Effector CD8-positive, alpha-beta T cell (primary cell): Measurements from ENCODE around the gene EIF2AK2.

Experiments
- DNase-seq: peaks from one replicate; lab custom pipeline; 2025; lab: John Stamatoyannopoulos, UW

The EIF2AK2 gene

DNA sequence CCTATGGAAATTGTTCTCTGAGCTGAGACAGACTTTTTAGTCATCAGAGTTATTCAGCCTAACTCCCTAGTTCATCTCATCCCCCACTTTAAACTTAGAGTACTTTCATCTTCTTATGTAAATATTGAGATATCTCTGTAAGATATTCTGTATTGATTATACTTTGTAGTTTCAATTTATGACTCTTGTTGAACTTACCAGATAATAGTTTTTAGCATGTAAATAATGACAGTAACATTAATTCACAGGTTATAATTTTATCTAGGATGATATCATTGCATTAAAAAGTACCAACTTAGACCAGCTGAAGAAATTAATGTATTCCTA is 14.8 kb upstream of the EIF2AK2 start:
- no peak for DNase-seq

- DNase-seq = no peak
Observed at GRCh38 chr2:37168217-37168981, 11.6 kb upstream of the EIF2AK2 start.

DNA sequence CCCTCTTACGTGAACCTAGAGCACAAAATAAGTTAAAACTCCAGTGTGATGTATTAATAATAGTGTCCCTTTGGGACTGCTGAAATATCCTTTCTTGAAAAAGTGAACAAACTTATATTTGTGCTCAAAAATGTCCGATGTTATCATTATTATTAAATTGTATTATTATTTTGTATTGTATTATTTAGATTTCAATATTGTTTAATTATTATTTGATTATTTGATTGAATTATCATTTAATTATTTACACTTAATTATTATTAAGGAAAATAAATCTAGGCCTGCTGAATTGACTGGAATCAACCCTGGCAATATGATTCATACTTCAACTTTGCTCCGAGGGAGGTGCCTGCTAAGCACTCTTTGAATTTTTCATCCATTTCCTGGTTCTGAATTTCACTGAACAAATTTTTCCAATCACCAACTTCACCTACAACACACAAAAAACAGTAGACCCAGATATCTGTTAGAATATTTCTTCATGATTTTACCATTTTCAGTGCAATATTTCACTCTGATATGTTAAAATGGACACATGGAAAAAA is 10.9 kb upstream of the EIF2AK2 start:
- no peak for DNase-seq

DNA sequence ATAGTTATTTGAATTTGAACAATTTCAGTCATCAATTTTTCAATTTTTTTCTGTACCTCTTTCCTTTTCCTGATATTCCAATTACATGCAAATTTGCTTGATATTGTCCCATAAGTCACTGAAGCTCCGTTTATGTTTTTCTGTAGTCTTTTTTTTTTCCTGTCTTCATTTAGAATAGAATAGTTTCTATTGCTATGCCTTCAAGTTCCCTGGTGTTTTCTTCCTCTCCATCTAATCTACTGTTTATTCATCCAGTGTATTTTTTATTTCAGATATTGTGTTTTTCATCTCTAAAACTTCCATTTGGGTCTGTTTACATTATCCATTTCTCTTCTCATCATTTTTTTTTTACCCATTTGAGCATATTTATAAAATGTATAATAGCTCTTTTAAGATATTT is 8.0 kb upstream of the EIF2AK2 start:
- DNase-seq = no peak

GRCh38 chr2:37156071-37156856 is 516 bp downstream of the EIF2AK2 start:
- no peak for DNase-seq

- DNase-seq = no peak
Observed at GRCh38 chr2:37154785-37155184, 2.0 kb downstream of the EIF2AK2 start.

- no peak for DNase-seq
Observed at GRCh38 chr2:37153224-37153623, 3.6 kb downstream of the EIF2AK2 start.

DNA sequence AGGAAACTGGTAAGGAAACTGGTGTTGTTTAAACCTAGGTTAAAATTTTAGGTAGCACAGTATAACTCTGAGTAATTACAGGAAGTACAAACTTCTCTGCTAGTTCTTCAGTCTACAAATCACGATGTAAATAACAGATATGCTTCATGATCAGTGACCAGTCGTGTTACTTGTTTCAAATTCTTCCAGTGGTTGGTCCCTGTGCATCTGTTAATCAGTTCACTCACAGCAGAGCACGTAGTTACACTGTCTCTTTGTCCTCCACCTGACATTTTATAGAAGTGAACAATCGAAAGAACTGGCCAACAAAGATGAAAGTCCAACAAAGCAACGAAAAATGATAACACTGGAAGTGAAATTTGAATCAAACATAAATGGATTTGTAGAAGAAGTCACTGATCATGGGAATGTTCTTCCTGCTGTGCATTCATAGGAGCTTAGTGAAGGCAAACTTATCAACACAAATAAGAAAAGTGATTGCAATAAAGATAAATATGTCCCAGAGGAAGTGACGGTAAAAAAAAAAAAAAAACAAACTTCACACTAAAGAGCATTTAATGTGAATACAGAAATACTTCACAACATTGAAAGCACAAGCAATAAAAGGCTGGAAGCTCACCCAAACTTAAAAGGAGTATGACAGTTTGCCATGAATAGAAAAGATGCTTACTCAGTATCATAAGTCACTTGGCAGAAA is 7.0 kb downstream of the EIF2AK2 start:
- DNase-seq = no peak

- no peak for DNase-seq
Observed at GRCh38 chr2:37148325-37148724, 8.5 kb downstream of the EIF2AK2 start.

- no peak for DNase-seq
Observed at GRCh38 chr2:37146062-37146461, 10.7 kb downstream of the EIF2AK2 start.

DNA sequence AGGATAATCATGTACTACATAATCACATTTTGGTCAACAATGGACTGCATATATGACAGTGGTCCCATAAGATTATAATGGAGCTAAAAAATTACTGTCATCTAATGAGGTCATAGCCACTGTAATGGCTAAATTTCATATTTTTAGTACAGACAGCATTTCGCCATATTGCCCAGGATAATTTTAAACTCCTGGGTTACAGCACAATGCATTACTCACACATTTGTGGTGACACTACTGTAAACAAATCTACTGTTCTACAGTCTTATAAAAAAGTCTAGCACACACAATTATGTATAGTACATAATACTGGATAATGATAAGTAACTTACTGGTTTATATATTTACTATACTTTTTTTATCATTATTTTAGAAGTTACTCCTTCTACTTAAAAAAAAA is 12.8 kb downstream of the EIF2AK2 start:
- DNase-seq = no peak

- DNase-seq = no peak
Observed at GRCh38 chr2:37142546-37142945, 14.2 kb downstream of the EIF2AK2 start.

DNA sequence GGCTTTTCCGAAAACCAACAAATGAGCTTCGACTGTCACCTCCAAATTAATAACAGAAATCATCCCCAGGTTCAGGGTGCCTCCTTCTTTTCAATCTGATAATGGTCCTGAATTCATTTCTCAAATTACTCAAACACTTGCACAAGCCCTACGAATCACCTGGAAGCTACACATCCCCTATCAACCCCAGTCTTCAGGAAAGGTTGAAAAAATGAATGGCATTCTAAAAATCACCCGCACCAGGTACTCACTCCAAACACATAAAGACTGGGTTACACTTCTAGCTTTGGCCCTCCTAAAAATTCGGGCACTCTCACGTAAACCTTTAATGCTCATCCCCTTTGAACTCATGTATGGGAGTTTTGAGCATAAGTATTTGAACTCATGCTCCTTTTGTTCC is 23.9 kb downstream of the EIF2AK2 start:
- DNase-seq = no peak

- no peak for DNase-seq
Observed at GRCh38 chr2:37125416-37125815, 31.4 kb downstream of the EIF2AK2 start.

- no peak for DNase-seq
Observed at GRCh38 chr2:37119157-37119556, 37.6 kb downstream of the EIF2AK2 start.

GRCh38 chr2:37117566-37117965 is 39.2 kb downstream of the EIF2AK2 start:
- DNase-seq = no peak

- DNase-seq = no peak
Observed at GRCh38 chr2:37111958-37112357, 44.8 kb downstream of the EIF2AK2 start.

DNA sequence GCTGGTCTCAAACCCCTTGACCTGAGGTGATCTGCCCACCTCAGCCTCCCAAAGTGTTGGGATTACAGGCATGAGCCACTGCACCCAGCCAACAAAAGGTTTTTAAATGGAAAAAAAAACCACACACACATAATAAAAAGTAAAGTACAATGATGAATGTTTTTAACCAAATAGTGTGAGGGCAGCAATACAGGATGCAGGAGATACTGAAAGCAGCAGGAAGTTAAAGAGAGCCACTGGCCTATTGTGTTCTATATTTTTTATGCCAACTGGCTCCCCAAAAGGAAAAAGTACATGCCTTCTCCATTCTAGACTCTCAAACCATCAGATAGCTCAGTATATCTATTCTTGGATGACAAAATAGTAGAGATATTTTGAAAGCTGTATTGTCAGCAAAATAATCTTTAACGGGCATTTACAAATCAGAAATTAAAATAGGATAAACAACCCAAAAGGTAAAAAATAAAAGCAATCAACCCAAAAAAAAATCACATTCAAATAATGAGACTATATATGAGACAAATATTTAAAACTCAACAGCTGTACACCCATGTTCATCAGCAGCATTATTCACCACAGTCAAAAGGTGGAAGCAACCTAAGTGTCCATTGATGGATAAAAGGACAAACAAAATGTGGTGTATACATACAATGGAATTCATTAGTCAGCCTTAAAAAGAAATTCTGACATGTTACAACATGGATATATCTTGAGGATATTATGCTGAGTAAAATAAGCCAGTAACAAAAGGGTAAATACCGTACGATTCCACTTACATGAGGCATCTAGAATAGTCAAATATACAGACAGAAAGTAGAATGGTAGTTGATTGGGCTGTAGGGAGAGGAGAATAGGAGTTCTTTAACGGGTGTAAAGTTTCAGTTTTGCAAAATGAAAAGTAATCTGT is 46.2 kb downstream of the EIF2AK2 start:
- DNase-seq = no peak

DNA sequence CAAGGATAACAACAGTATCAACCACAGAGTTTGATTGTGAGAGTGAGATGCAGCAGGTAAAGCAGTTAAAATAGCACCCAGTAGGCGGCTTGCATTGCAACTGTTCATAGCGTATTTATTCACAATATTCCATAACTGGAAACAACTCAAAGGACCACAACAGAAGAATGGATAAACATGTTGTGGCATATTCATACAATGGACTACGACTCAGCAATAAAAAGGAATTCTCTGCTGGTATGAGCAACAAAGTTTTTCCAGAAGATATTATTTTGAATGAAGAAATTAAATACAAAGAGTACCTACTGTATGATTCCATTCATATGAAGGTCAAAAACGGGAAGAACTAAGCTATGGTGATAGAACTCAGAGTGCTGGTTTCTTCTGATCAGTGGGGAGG is 47.3 kb downstream of the EIF2AK2 start:
- no peak for DNase-seq

- no peak for DNase-seq
Observed at GRCh38 chr2:37105150-37105549, 51.6 kb downstream of the EIF2AK2 start.

DNA sequence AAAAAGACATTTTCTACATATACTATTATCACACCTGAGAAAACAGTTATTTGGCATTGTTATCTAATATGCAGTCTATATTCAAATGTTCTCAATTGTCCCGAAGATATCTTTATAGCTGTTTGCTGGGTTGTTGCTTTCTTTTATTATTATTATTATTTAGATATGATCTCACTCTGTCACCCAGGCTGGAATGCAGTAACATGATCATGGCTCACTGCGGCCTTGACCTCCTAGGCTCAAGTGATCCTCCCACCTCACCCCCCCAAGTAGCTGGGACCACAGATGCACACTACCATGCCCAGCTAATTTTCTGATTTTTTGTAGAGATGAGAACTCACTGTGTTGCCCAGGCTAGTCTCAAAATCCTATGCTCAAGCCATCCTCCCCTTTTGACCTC is 52.6 kb downstream of the EIF2AK2 start:
- no peak for DNase-seq

GRCh38 chr2:37102588-37102987 is 54.2 kb downstream of the EIF2AK2 start:
- no peak for DNase-seq
